GM12891 (cell line): Measurements from ENCODE around the gene NEURL1B.

Source experiments
- PAX5 ChIP-seq: IDR thresholded peaks from 2 replicates; pipeline ENCODE4 v1.6.1; 2011; ENCODE audit warnings: low read length, moderate library complexity, mild to moderate bottlenecking; ENCODE audit not compliant: insufficient read depth, severe bottlenecking
- POLR2A ChIP-seq: IDR thresholded peaks from 2 replicates; pipeline ENCODE4 v1.6.1; 2011; ENCODE audit warnings: low read depth, low read length, control low read depth
- POLR2AphosphoS5 ChIP-seq: IDR thresholded peaks from 2 replicates; pipeline ENCODE4 v1.6.1; 2011; ENCODE audit warnings: low read depth, low read length, control low read depth
- TAF1 ChIP-seq: IDR thresholded peaks from 2 replicates; pipeline ENCODE4 v1.6.1; 2011; ENCODE audit warnings: low read depth, low read length, control low read depth

DNA sequence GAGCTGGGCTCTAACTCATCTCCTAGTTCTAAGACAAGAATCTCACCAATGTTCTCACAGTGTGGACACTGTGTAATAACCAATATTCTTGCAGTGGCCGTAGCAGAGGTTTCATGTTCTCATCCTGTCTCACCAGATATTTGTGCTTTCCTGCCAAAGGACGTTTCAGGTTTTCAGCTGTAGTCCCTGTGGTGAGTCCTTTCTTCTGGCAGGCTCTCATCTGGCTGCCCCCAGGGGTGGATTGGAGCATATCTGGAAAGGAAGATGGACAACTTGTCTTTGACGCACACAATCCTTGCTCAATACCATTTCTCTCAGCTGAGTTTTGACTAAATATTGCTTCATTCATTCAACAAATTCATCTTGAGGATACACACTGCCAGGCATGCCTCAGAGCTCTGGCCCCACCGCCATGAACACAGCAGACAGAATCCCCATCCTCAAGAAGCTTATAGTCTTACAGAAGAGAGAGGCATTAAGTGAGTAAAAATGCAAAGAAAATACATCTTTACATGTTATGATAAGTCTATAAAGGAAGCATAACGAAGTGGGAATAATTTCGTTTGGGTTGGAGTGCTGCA is 33.8 kb upstream of the NEURL1B start:
- TF ChIP-seq PAX5 (no peak), POLR2AphosphoS5 (no peak), POLR2A (no peak), TAF1 (no peak)
